A673 (cell line): ENCODE data around the gene ISCA2. TPM values are rescaled to one million over a fixed set of nuclear protein-coding genes. Genes with fewer than 3 reads are reported as not detected.

ENCODE experiments used
- BruUV-seq: library from RNA; stranded (reverse); fragments of 400-500 nt; replicated peaks from 2 replicates; lab custom pipeline; 2021; lab: Mats Ljungman, UMichigan
- CTCF ChIA-PET: fragments of 300-600 bp; sonication (Branson Sonifier 250); formaldehyde crosslinking; loops from one replicate; lab custom pipeline; 2022; ENCODE audit warnings: antibody characterized with exemption; lab: Charles Lee
- POLR2A ChIA-PET: fragments of 300-600 bp; sonication (Branson Sonifier 250); formaldehyde crosslinking; loops from one replicate; lab custom pipeline; 2022; ENCODE audit warnings: antibody characterized with exemption; ENCODE audit not compliant: low non-redundant PET; lab: Charles Lee
- DNase-seq: peaks from one replicate; pipeline ENCODE4 v3.0.0-alpha.2; 2015; ENCODE audit warnings: low spot score
- H3K27ac ChIP-seq: fragments of 200-600 bp; sonication (generic); 2 replicates; pipeline ENCODE4 v1.5.1; 2016; ENCODE audit warnings: mixed run types, low read depth, mild to moderate bottlenecking, mixed read lengths, antibody characterized with exemption, low read length; ENCODE audit not compliant: poor library complexity, severe bottlenecking
- H3K27me3 ChIP-seq: fragments of 200-600 bp; sonication (generic); replicated peaks from 2 replicates; pipeline ENCODE4 v1.6.1; 2017; ENCODE audit warnings: mixed run types, low read depth, mild to moderate bottlenecking, mixed read lengths, antibody characterized with exemption, low read length; ENCODE audit not compliant: insufficient read depth, poor library complexity
- H3K36me3 ChIP-seq: fragments of 200-600 bp; sonication (generic); 2 replicates; pipeline ENCODE4 v1.6.1; 2016; ENCODE audit warnings: mixed run types, mild to moderate bottlenecking, mixed read lengths, antibody characterized with exemption, low read length; ENCODE audit not compliant: insufficient read depth, poor library complexity, severe bottlenecking
- H3K4me1 ChIP-seq: fragments of 200-600 bp; sonication (generic); 2 replicates; pipeline ENCODE4 v1.6.1; 2017; ENCODE audit warnings: mixed run types, mild to moderate bottlenecking, mixed read lengths, antibody characterized with exemption, low read length; ENCODE audit not compliant: insufficient read depth, poor library complexity, severe bottlenecking
- H3K4me3 ChIP-seq: fragments of 200-600 bp; sonication (generic); 2 replicates; pipeline ENCODE4 v1.5.1; 2016; ENCODE audit warnings: low read depth, mixed run types, mild to moderate bottlenecking, mixed read lengths, low read length; ENCODE audit not compliant: poor library complexity, severe bottlenecking
- H3K9me3 ChIP-seq: fragments of 200-600 bp; sonication (generic); 2 replicates; pipeline ENCODE4 v1.6.1; 2016; ENCODE audit warnings: mixed run types, low read depth, mild to moderate bottlenecking, mixed read lengths, antibody characterized with exemption, low read length; ENCODE audit not compliant: poor library complexity, severe bottlenecking
- CTCF ChIP-seq: fragments of 300-800, 200-600 bp; sonication (generic); conservative IDR thresholded peaks from 2 replicates; pipeline ENCODE4 v1.5.1; 2017; ENCODE audit warnings: low read depth, mild to moderate bottlenecking, antibody characterized with exemption, low read length, moderate library complexity, mixed read lengths
- EZH2 ChIP-seq: fragments of 200-600 bp; sonication (generic); IDR thresholded peaks from 2 replicates; pipeline ENCODE4 v1.6.1; 2017; ENCODE audit warnings: borderline replicate concordance, low read depth, mild to moderate bottlenecking, mixed read lengths, antibody characterized with exemption, low read length; ENCODE audit not compliant: poor library complexity, severe bottlenecking
- intact Hi-C: fragments of 100-400 bp; cut with micrococcal nuclease; formaldehyde crosslinking; loops from one replicate; pipeline ENCODE4 v1.10.0; 2022; ENCODE audit not compliant: unreplicated experiment
- total RNA-seq: library from RNA; stranded (reverse); gene quantifications from 2 replicates; pipeline ENCODE4 v1.2.3, GENCODE V29; 2021

The ISCA2 gene
- total RNA-seq, 1 experiment from 2014 or later = 25.5 TPM

- no TSS peak for BruUV-seq
- no peaks in the 10 kb centered on the region for H3K36me3 ChIP-seq
- ChIA-PET POLR2A (no interaction called here), CTCF (no interaction called here)
- no peaks in the 10 kb centered on the region for H3K9me3 ChIP-seq
- DNase-seq = no peak
- H3K27me3 ChIP-seq = no peaks in the 10 kb centered on the region
- H3K4me1 ChIP-seq = no peaks in the 10 kb centered on the region
- intact Hi-C loops = no loop called here
- H3K27ac ChIP-seq = no peak overlapping the region
- no peak for TF ChIP-seq EZH2
- TF ChIP-seq CTCF = no peak
- no peak overlapping the region for H3K4me3 ChIP-seq
Observed at GRCh38 chr14:74538411-74539391, 45.1 kb downstream of the ISCA2 start.

GRCh38 chr14:74539503-74539902 lies 45.9 kb downstream of the ISCA2 start:
- ChIA-PET CTCF (no interaction called here), POLR2A (no interaction called here)
- H3K4me1 ChIP-seq = no peaks in the 10 kb centered on the region
- no peaks in the 10 kb centered on the region for H3K27me3 ChIP-seq
- no peak overlapping the region for H3K4me3 ChIP-seq
- intact Hi-C loops = no loop called here
- H3K27ac ChIP-seq = no peak overlapping the region
- no peak for TF ChIP-seq EZH2
- TF ChIP-seq CTCF = no peak
- no peak for DNase-seq
- H3K9me3 ChIP-seq = no peaks in the 10 kb centered on the region
- no peaks in the 10 kb centered on the region for H3K36me3 ChIP-seq
- BruUV-seq = no TSS peak

GRCh38 chr14:74541225-74541624 lies 47.7 kb downstream of the ISCA2 start:
- Histone ChIP-seq H3K4me1 (no peaks in the 10 kb centered on the region), H3K27ac (no peak overlapping the region), H3K27me3 (no peaks in the 10 kb centered on the region), H3K36me3 (no peaks in the 10 kb centered on the region), H3K4me3 (no peak overlapping the region), H3K9me3 (no peaks in the 10 kb centered on the region)
- POLR2A ChIA-PET = no interaction called here
- intact Hi-C loops = no loop called here
- DNase-seq = no peak
- BruUV-seq = no TSS peak
- CTCF ChIA-PET = no interaction called here
- TF ChIP-seq CTCF (no peak), EZH2 (no peak)
